ENCODE results near the gene CHPF2. TPM values are rescaled to one million over a fixed set of nuclear protein-coding genes. Genes with fewer than 3 reads are reported as not detected.

The CHPF2 gene
- total RNA-seq, 2 experiments from 2014 or later, result 46.1 to 46.8 TPM

GRCh38 chr7:151197932-151198331, 34.4 kb upstream of the CHPF2 start:
- Mint-ChIP-seq H3K36me3 (no peaks in the 10 kb centered on the region), H3K9me3 (ENCODE audit: low read depth) (no peaks in the 10 kb centered on the region), H3K4me3 (no peak overlapping the region), H3K27me3 (peaks cover 17% of the 10 kb centered on the region), H3K27ac (no peak overlapping the region), H3K4me1 (peaks cover 2% of the 10 kb centered on the region)
- DNase-seq (no peak), ATAC-seq (no peak)
- CTCF ChIA-PET, result no interaction called here

- CTCF ChIA-PET, result interaction anchor here (1.0 kb wide), 1 partner anchor 45 kb away, joined by 3 read pairs; no protein-coding TSS in a partner anchor
- DNase-seq, result no peak
- H3K9me3 Mint-ChIP-seq (ENCODE audit: low read depth), result no peaks in the 10 kb centered on the region
- H3K27me3 Mint-ChIP-seq, result peaks cover 24% of the 10 kb centered on the region
- no peak overlapping the region for H3K27ac Mint-ChIP-seq
- H3K4me3 Mint-ChIP-seq, result no peak overlapping the region
- no peak for ATAC-seq
- peaks cover 2% of the 10 kb centered on the region for H3K4me1 Mint-ChIP-seq
- no peaks in the 10 kb centered on the region for H3K36me3 Mint-ChIP-seq
Measured at GRCh38 chr7:151198945-151199848, 33.1 kb upstream of the CHPF2 start.

- Mint-ChIP-seq H3K27me3 (peaks cover 17% of the 10 kb centered on the region), H3K4me1 (peaks cover 4% of the 10 kb centered on the region), H3K27ac (no peak overlapping the region), H3K9me3 (ENCODE audit: low read depth) (no peaks in the 10 kb centered on the region), H3K36me3 (no peaks in the 10 kb centered on the region), H3K4me3 (no peak overlapping the region)
- ATAC-seq (no peak), DNase-seq (no peak)
- CTCF ChIA-PET, result no interaction called here
Measured at GRCh38 chr7:151201344-151201743, 30.9 kb upstream of the CHPF2 start.

- DNase-seq (no peak), ATAC-seq (no peak)
- no peaks in the 10 kb centered on the region for H3K36me3 Mint-ChIP-seq
- H3K9me3 Mint-ChIP-seq (ENCODE audit: low read depth), result no peaks in the 10 kb centered on the region
- peaks cover 19% of the 10 kb centered on the region for H3K27me3 Mint-ChIP-seq
- H3K4me3 Mint-ChIP-seq, result no peak overlapping the region
- H3K4me1 Mint-ChIP-seq, result peaks cover 8% of the 10 kb centered on the region
- CTCF ChIA-PET, result no interaction called here
- no peak overlapping the region for H3K27ac Mint-ChIP-seq
Measured at GRCh38 chr7:151201751-151202150, 30.5 kb upstream of the CHPF2 start.

- no peak overlapping the region for H3K4me3 Mint-ChIP-seq
- H3K27ac Mint-ChIP-seq, result no peak overlapping the region
- DNase-seq (no peak), ATAC-seq (no peak)
- peaks cover 19% of the 10 kb centered on the region for H3K4me1 Mint-ChIP-seq
- CTCF ChIA-PET, result no interaction called here
- H3K9me3 Mint-ChIP-seq (ENCODE audit: low read depth), result no peaks in the 10 kb centered on the region
- no peaks in the 10 kb centered on the region for H3K36me3 Mint-ChIP-seq
- H3K27me3 Mint-ChIP-seq, result peaks cover 19% of the 10 kb centered on the region
Measured at GRCh38 chr7:151202836-151203235, 29.4 kb upstream of the CHPF2 start.

GRCh38 chr7:151204383-151205032, 27.8 kb upstream of the CHPF2 start:
- Mint-ChIP-seq H3K36me3 (no peaks in the 10 kb centered on the region), H3K4me3 (no peak overlapping the region)

GRCh38 chr7:151205730-151206129, 26.6 kb upstream of the CHPF2 start:
- CTCF ChIA-PET, result interaction anchor here (2.1 to 2.2 kb wide), 2 partner anchors 21 to 39 kb away, joined by 5 read pairs; partner anchors contain the start of gene ABCF2
- DNase-seq (no peak), ATAC-seq (no peak)
- H3K9me3 Mint-ChIP-seq (ENCODE audit: low read depth), result no peaks in the 10 kb centered on the region
- H3K36me3 Mint-ChIP-seq, result peaks cover under 1% of the 10 kb centered on the region
- no peak overlapping the region for H3K27ac Mint-ChIP-seq
- H3K27me3 Mint-ChIP-seq, result peaks cover 19% of the 10 kb centered on the region
- no peak overlapping the region for H3K4me3 Mint-ChIP-seq
- H3K4me1 Mint-ChIP-seq, result peaks cover 24% of the 10 kb centered on the region

More at GRCh38 chr7:151204383-151205032, 27.8 kb upstream of the CHPF2 start:
- no peaks in the 10 kb centered on the region for H3K9me3 Mint-ChIP-seq (ENCODE audit: low read depth)
- ATAC-seq (no peak), DNase-seq (no peak)
- CTCF ChIA-PET, result interaction anchor here (2.1 to 2.2 kb wide), 2 partner anchors 23 to 40 kb away, joined by 5 read pairs; partner anchors contain the start of gene ABCF2
- H3K27ac Mint-ChIP-seq, result no peak overlapping the region
- peaks cover 24% of the 10 kb centered on the region for H3K4me1 Mint-ChIP-seq
- H3K27me3 Mint-ChIP-seq, result peaks cover 19% of the 10 kb centered on the region

GRCh38 chr7:151206914-151207313, 25.4 kb upstream of the CHPF2 start:
- Mint-ChIP-seq H3K9me3 (ENCODE audit: low read depth) (no peaks in the 10 kb centered on the region), H3K27ac (peak overlapping the region; percentile 70), H3K36me3 (peaks cover 2% of the 10 kb centered on the region), H3K4me1 (peaks cover 24% of the 10 kb centered on the region), H3K4me3 (no peak overlapping the region), H3K27me3 (peaks cover 17% of the 10 kb centered on the region)
- ATAC-seq (peak; percentile 75), DNase-seq (peak; percentile 63)
- CTCF ChIA-PET, result interaction anchor here (0.7 to 2.4 kb wide), 10 partner anchors 19 to 241 kb away, joined by 3 to 16 read pairs (median 4); partner anchors contain the start of gene ABCF2

GRCh38 chr7:151207315-151207714, 25.0 kb upstream of the CHPF2 start:
- Mint-ChIP-seq H3K9me3 (ENCODE audit: low read depth) (no peaks in the 10 kb centered on the region), H3K27ac (peak overlapping the region; percentile 70), H3K4me3 (no peak overlapping the region), H3K27me3 (peaks cover 14% of the 10 kb centered on the region), H3K36me3 (peaks cover 2% of the 10 kb centered on the region), H3K4me1 (peaks cover 24% of the 10 kb centered on the region)
- DNase-seq (peak; percentile 58), ATAC-seq (peak; percentile 68)
- CTCF ChIA-PET, result interaction anchor here (0.7 to 2.4 kb wide), 10 partner anchors 18 to 241 kb away, joined by 3 to 16 read pairs (median 4); partner anchors contain the start of gene ABCF2

- peak overlapping the region; percentile 70 for H3K27ac Mint-ChIP-seq
- peaks cover 11% of the 10 kb centered on the region for H3K27me3 Mint-ChIP-seq
- no peak for DNase-seq
- CTCF ChIA-PET, result interaction anchor here (0.7 to 2.4 kb wide), 8 partner anchors 13 to 240 kb away, joined by 3 to 16 read pairs (median 4); partner anchors contain the start of gene ABCF2
- H3K9me3 Mint-ChIP-seq (ENCODE audit: low read depth), result no peaks in the 10 kb centered on the region
- no peak for ATAC-seq
- H3K36me3 Mint-ChIP-seq, result peaks cover 2% of the 10 kb centered on the region
- peaks cover 24% of the 10 kb centered on the region for H3K4me1 Mint-ChIP-seq
- H3K4me3 Mint-ChIP-seq, result no peak overlapping the region
Measured at GRCh38 chr7:151207804-151208203, 24.5 kb upstream of the CHPF2 start.

GRCh38 chr7:151208253-151208862, 23.9 kb upstream of the CHPF2 start:
- Mint-ChIP-seq H3K36me3 (peaks cover 5% of the 10 kb centered on the region), H3K27me3 (peaks cover 9% of the 10 kb centered on the region), H3K4me1 (peaks cover 24% of the 10 kb centered on the region), H3K4me3 (no peak overlapping the region), H3K27ac (peak overlapping the region; percentile 23), H3K9me3 (ENCODE audit: low read depth) (no peaks in the 10 kb centered on the region)
- no peak for ATAC-seq
- CTCF ChIA-PET, result interaction anchor here (0.7 to 2.4 kb wide), 5 partner anchors 14 to 171 kb away, joined by 3 to 16 read pairs (median 6); partner anchors contain the start of gene ABCF2
- no peak for DNase-seq

GRCh38 chr7:151209588-151209987, 22.7 kb upstream of the CHPF2 start:
- H3K4me3 Mint-ChIP-seq, result no peak overlapping the region
- CTCF ChIA-PET, result no interaction called here
- peaks cover 6% of the 10 kb centered on the region for H3K36me3 Mint-ChIP-seq
- H3K9me3 Mint-ChIP-seq (ENCODE audit: low read depth), result no peaks in the 10 kb centered on the region
- ATAC-seq (no peak), DNase-seq (no peak)
- peaks cover 24% of the 10 kb centered on the region for H3K4me1 Mint-ChIP-seq
- H3K27me3 Mint-ChIP-seq, result peaks cover 3% of the 10 kb centered on the region
- H3K27ac Mint-ChIP-seq, result no peak overlapping the region
